ENCODE results near the gene RPS4Y2.

Gene RPS4Y2

GRCh38 chrY:20755808-20756207 is at the start of gene RPS4Y2:
Gene RPS4Y2, plus strand, starts transcription at chrY:20756108. Its CDS starts 56 bp downstream, at chrY:20756164.
- no peak for DNase-seq

DNA sequence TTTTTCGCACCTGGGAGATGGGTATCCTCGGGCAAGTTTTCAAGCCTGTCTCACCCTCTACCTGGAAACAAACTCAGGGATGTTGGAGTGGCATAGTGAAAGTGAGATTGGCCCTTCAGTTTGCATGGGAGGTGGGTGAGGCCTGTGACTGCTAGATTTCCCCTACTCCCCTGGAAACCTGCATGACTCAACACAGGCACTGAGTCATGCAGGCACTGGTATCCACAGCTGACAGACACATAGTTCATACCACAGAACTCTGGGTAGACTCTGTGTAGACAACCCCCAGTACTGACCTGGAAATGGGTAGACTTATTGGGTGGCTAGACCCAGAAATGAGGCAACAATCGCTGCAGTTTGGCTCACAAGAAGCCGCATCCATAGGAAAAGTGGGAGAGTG is 41.5 kb upstream of the RPS4Y2 start:
- no peak for DNase-seq

DNA sequence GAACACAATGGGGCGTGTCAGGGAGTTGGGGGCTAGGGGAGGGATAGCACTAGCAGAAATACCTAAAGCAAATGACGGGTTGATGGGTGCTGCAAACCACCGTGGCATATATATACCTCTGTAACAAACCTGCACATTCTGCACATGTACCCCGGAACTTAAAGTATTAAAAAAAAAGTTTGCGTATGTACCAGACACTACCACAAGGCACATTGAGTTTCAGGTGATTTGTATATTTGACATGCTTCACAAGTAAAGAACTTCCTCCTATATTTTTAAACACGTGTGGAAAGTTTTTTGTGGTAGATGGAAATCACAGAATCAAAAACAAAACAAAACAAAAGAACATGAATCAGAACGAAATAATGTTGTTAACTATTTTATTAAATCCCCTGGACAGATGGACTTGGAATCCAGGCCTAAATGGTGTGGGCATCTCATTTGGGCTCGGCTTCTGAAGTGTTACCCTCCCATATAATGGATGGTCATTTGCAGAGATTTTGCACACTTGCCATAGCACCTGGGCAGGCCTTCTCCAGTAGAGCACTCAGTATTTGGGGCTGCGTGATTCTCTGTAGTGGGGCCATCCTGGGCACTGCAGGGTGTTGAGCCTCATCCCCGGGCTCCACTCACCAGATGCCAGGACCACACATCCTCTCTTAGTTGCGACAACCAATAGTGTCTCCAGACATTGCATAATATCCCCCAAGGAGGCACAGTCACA is 29.6 kb upstream of the RPS4Y2 start:
- no peak for DNase-seq

DNA sequence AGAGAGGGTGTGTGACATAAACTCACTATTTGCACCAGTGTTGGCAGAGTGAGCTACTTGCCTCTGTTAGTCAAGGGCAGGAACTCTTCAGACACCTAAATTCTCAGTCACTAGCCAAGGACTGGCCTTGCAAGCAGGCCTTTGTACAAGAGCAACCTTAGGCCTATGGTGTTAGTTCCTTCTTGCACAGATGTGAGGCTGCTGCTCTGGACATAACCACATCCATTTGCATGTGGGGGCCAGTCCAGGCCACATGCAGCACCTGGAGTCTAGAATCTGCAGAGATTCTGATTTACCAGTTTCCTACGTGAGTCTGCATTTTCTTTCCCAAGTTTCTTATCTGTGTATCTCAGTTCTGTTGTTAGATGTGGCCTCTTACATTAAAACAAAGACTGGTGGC is 20.7 kb upstream of the RPS4Y2 start:
- DNase-seq = no peak

GRCh38 chrY:20739806-20740205 is 16.1 kb upstream of the RPS4Y2 start:
- DNase-seq = no peak

DNA sequence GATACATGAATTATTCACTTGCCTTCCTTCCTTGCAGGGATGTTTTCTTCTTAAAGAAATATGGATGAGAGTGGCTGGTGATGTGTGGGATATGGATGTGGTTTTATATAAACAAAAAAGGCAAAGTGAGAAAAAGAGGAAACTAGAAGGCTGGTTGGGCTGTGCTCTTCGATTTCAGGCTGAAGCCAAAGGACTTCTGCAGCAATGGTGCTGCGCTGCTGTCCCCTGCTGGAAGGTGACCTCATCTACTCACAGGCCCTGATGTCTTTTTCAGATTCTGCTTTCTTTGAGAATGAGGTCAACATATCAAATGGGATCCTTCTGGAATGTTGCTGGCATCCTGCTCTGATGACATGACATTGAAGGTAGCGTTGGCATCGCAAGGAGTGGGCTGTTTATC is 15.3 kb upstream of the RPS4Y2 start:
- no peak for DNase-seq

GRCh38 chrY:20745060-20745459 is 10.8 kb upstream of the RPS4Y2 start:
- no peak for DNase-seq

DNA sequence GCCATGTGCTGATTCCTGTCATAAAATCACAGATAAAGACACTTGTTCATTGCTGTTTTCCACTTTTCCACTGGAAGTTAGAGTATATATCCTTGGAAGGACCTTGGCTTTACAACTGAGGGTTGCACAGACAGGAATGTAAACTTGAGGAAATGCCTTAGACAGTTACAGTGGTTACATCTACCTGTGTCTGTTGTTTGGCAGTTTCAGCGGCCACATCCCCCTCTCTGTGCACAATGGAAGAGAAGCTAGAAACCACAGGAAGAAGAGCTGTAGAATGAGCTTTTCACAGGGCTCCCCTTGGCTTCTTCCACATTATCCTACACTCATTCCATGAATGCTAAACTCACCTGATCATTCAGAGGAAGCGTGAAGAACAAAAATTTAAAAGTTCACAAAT is 9.0 kb upstream of the RPS4Y2 start:
- DNase-seq = no peak

GRCh38 chrY:20763869-20764268 is 8.0 kb downstream of the RPS4Y2 start:
- DNase-seq = no peak

DNA sequence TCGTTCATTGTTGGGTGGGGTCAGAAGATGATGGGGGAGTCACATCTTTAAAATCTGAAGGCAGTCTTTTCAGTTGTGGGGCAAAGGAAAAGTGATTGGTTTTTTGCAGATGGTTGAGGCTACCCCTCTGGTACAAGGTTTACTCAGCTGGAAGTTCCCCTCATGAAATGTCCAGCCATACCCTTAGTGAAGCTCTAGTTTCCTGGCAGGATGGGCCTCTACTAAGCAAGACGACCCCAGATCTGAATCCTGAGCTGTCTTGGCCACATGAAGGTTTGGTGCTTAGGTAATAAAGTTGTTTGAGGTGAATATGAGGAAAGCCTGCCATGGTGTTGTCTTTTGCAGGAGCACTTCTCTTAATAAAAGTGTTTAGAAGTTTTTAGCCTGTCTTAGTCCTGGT is 9.2 kb downstream of the RPS4Y2 start:
- DNase-seq = no peak

GRCh38 chrY:20770755-20771154 is 14.8 kb downstream of the RPS4Y2 start:
- DNase-seq = no peak

GRCh38 chrY:20776104-20776503 is 20.2 kb downstream of the RPS4Y2 start:
- DNase-seq = no peak

DNA sequence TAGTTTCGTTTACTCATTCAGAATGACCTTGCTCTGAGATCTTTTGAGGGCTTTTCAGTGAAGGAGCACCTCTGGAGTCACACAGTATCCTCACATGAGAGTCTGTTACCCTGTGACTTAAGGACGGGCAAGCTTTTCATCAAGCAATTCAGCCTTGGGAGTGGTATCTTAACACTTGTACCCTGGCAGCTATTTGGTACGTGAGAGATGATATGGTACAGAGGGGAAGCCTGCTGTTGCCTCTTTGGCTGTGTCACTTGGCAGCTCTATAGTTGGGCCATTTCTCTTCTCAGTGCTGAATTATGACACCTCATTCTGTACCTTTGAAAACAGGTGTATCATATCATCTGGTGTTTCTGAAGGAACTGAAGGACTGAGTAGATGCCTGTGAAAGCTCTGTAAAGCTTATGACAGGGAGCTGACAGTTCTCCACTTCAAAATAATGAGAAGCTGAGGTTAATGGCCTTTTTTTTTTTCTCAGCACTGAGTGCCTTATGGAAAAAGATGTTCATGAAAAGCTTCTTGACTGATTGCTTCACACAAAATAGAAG is 24.3 kb downstream of the RPS4Y2 start:
- DNase-seq = no peak

DNA sequence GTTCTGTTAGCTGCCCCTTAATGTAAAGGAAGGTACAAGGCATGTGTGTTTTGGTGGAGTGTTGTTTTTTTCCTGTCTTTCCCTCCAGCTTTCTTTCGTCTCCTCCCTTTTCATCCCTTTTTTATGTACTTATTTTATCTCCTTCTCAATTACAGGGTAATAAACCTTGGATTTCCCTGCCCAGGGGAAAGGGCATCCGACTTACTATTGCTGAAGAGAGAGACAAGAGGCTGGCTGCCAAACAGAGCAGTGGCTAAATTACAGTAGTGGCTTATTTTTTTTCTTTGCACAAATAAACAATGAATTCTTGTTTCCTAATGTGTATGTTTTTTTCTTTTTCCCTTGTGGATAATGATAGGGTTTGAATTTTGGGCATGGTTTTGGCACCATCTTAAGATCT is 24.9 kb downstream of the RPS4Y2 start:
- DNase-seq = no peak

GRCh38 chrY:20781408-20781807 is 25.5 kb downstream of the RPS4Y2 start:
- no peak for DNase-seq

- DNase-seq = no peak
These were observed 29.1 kb downstream of the RPS4Y2 start for GRCh38 chrY:20784965-20785364.

- no peak for DNase-seq
These were observed 31.2 kb downstream of the RPS4Y2 start for GRCh38 chrY:20787076-20787475.

DNA sequence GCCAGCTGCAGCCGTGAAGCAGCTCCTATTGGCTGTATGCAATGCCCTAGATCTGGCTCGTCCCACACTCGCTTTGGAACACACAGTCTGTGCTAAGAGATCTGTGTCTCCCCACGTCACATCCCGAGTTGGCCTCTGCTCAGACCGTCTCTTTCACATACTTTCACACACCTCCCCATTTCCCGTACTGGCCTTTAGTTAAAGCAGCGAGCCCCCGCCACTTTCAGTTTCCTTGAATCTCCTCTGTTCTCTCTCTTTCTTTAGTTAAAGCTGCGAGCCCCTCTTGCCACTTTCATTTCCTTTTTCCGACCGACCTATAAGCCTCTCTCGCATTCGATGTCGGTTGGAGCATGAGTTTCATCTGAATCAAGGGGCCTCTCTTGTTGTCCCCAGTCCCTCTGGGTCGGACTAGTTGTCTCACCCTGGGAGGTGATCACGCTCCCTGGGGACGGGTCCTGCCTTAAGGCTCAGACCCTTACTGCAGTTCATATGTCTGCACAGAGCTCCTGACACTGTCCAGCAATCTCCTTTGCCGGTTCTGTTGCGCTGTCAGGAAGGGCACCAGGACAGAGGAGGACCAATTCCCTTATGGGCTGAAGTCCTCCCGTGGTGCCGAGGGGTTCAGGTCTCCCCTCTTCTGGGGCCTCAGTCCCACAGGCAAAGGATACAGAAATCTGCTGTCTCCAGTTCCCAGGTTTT is 42.6 kb downstream of the RPS4Y2 start:
- no peak for DNase-seq

- no peak for DNase-seq
These were observed 46.8 kb downstream of the RPS4Y2 start for GRCh38 chrY:20802659-20803058.

DNA sequence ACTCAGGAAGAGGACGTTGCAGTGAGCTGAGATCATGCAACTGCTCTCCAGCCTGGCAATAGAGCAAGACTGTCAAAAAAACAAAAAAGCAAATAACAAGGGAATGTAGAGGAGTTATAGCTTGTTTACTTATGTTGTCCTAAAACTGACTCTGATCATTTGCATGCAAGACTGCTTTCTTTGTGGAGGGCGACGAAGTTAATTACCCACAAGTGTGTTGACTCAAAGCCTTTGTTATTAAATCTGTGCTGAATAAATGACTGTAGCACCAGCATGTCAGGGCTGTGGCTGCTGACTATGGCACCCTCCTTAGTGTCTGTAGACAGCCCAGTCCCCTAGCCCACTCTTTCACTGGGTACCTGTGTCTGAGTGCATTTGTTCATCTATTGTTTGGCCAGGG is 50.3 kb downstream of the RPS4Y2 start:
- no peak for DNase-seq

GRCh38 chrY:20813459-20813858 is 57.6 kb downstream of the RPS4Y2 start:
- no peak for DNase-seq

DNA sequence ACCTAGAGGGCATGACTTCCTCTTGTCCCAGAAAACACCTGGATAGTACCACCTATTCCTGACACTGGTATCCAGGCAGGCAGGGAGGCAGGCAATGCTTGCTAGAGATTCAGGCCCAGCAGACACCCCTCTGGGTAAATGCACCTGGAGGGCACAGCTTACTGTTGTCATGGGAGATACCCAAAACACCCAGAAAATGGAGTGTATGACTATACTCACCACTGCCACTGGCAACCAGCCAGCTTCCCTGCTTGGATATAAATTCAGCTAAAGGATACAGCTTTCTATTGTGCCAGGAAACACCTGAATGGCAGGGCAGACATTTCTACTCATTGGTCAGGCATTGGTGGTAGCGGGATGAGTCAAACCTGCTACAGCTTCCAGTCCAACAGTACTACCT is 58.9 kb downstream of the RPS4Y2 start:
- no peak for DNase-seq

DNA sequence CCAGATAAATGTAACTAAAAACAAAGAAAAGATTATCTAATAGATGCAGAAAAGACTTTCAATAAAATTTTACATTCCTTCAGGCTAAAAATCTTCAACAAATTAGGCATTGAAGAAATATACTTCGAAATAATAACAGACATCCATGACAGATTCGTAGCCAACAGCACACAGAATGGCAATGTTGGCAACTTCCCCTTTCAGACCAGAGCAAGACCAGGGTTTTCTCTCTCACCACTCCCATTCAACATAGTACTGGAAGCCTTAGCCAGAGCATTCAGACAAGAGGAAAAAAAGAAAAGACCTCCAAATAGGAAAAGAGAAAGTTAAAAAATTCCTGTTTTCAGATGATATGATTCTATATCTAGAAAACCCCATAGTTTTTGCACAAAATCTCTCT is 61.2 kb downstream of the RPS4Y2 start:
- DNase-seq = no peak
